HG02610 (cell line): ENCODE data around the gene EPHA4.

Experiments used
- ATAC-seq: cut with Tn5 transposase; IDR thresholded peaks from one replicate; pipeline ENCODE4 v1.9.1; 2021; ENCODE audit warnings: mild to moderate bottlenecking, moderate library complexity; ENCODE audit not compliant: unreplicated experiment

Gene EPHA4

GRCh38 chr2:221410487-221410886, 161.6 kb downstream of the EPHA4 start:
- no peak for ATAC-seq

GRCh38 chr2:221407765-221408164, 164.3 kb downstream of the EPHA4 start:
- ATAC-seq, result no peak

- ATAC-seq, result no peak
These were observed 166.6 kb downstream of the EPHA4 start for GRCh38 chr2:221405521-221405920.

GRCh38 chr2:221402072-221402471, 170.0 kb downstream of the EPHA4 start:
- no peak for ATAC-seq

GRCh38 chr2:221400411-221400810, 171.7 kb downstream of the EPHA4 start:
- ATAC-seq, result no peak

GRCh38 chr2:221399183-221399582, 172.9 kb downstream of the EPHA4 start:
- ATAC-seq, result no peak

- ATAC-seq, result no peak
These were observed 174.9 kb downstream of the EPHA4 start for GRCh38 chr2:221397187-221397586.

- no peak for ATAC-seq
These were observed 179.7 kb downstream of the EPHA4 start for GRCh38 chr2:221392228-221392881.

- ATAC-seq, result no peak
These were observed 181.2 kb downstream of the EPHA4 start for GRCh38 chr2:221390878-221391277.

- no peak for ATAC-seq
These were observed 182.2 kb downstream of the EPHA4 start for GRCh38 chr2:221389904-221390303.

- ATAC-seq, result no peak
These were observed 182.7 kb downstream of the EPHA4 start for GRCh38 chr2:221389421-221389820.

GRCh38 chr2:221388891-221389290, 183.2 kb downstream of the EPHA4 start:
- no peak for ATAC-seq

GRCh38 chr2:221385716-221386115, 186.4 kb downstream of the EPHA4 start:
- no peak for ATAC-seq

GRCh38 chr2:221381928-221382488, 190.1 kb downstream of the EPHA4 start:
- ATAC-seq, result no peak

- no peak for ATAC-seq
These were observed 191.4 kb downstream of the EPHA4 start for GRCh38 chr2:221380686-221381085.

- no peak for ATAC-seq
These were observed 192.0 kb downstream of the EPHA4 start for GRCh38 chr2:221380062-221380461.

- ATAC-seq, result no peak
These were observed 194.5 kb downstream of the EPHA4 start for GRCh38 chr2:221377597-221377996.

- ATAC-seq, result no peak
These were observed 195.0 kb downstream of the EPHA4 start for GRCh38 chr2:221377066-221377465.

GRCh38 chr2:221374234-221374633, 197.9 kb downstream of the EPHA4 start:
- ATAC-seq, result no peak

GRCh38 chr2:221372907-221373306, 199.2 kb downstream of the EPHA4 start:
- no peak for ATAC-seq

GRCh38 chr2:221372159-221372884, 199.8 kb downstream of the EPHA4 start:
- ATAC-seq, result no peak

GRCh38 chr2:221371347-221371746, 200.8 kb downstream of the EPHA4 start:
- no peak for ATAC-seq
